Kidney (tissue), 14 donors: ENCODE measurements around the gene IREB2. TPM values are rescaled to one million over a fixed set of nuclear protein-coding genes. Genes with fewer than 3 reads are reported as not detected.

Source experiments
- DNase-seq, 5 donors: peaks; one replicate each; pipeline ENCODE4 v3.0.0-alpha.2; 2013 to 2020
- FAIRE-seq: peaks from 2 replicates; lab custom pipeline; 2012; peaks lifted over from hg19 to GRCh38; lab: Jason Lieb, UNC
- H3K27ac ChIP-seq, 2 donors: one replicate each; pipeline ENCODE4 v1.7.0; 2013; ENCODE audit warnings: low read depth in 2 of 2, low read length in 2 of 2, inconsistent platforms in 1 of 2
- H3K27me3 ChIP-seq: one replicate; pipeline ENCODE4 v1.7.1; 2013; ENCODE audit warnings: low read length, inconsistent platforms; ENCODE audit not compliant: control insufficient read depth, insufficient read depth
- H3K36me3 ChIP-seq, 3 donors: one replicate each; pipeline versions ENCODE4 v1.7.0 to v1.7.1; 2013; ENCODE audit warnings: low read length in 3 of 3, control low read depth in 1 of 3, inconsistent platforms in 1 of 3; ENCODE audit not compliant: insufficient read depth in 3 of 3, control insufficient read depth in 2 of 3
- H3K4me1 ChIP-seq, 3 donors: one replicate each; pipeline versions ENCODE4 v1.7.0 to v1.7.1; 2013; ENCODE audit warnings: low read length in 3 of 3, inconsistent platforms in 1 of 3, low read depth in 1 of 3; ENCODE audit not compliant: control insufficient read depth in 2 of 3, insufficient read depth in 2 of 3
- H3K4me3 ChIP-seq, 3 donors: one replicate each; pipeline versions ENCODE4 v1.7.0 to v1.8.1; 2013; ENCODE audit warnings: low read length in 3 of 3, control low read depth in 1 of 3, inconsistent platforms in 1 of 3
- H3K9ac ChIP-seq, 3 donors: one replicate each; pipeline versions ENCODE4 v1.7.0 to v1.7.1; 2013; ENCODE audit warnings: low read length in 3 of 3, control low read depth in 1 of 3, inconsistent platforms in 1 of 3
- H3K9me3 ChIP-seq, 3 donors: one replicate each; pipeline versions ENCODE4 v1.7.0 to v1.7.1; 2013; ENCODE audit warnings: low read length in 3 of 3, control low read depth in 1 of 3, inconsistent platforms in 1 of 3; ENCODE audit not compliant: control insufficient read depth in 2 of 3, insufficient read depth in 1 of 3
- CTCF ChIP-seq: IDR thresholded peaks from 3 replicates; pipeline ENCODE4 v1.5.1; 2012; ENCODE audit warnings: mild to moderate bottlenecking, moderate library complexity, borderline replicate concordance; ENCODE audit not compliant: insufficient read depth; ENCODE audit errors: extremely low read depth
- intact Hi-C: fragments of 100-400 bp; cut with DNase I; formaldehyde crosslinking; loops from one replicate; pipeline ENCODE4 v1.11.1; 2022
- polyA plus RNA-seq: library from polyadenylated mRNA; stranded (reverse); fragments of 350-450 nt; fragmentation: Illumina TruSeq; extraction: RNeasy Lipid Tissue Mini Kit (QIAGEN cat#74804); gene quantifications from one replicate; pipeline ENCODE4 v1.2.3, GENCODE V29; 2014; ENCODE audit warnings: low read depth, low replicate concordance; ENCODE audit not compliant: insufficient read depth
- total RNA-seq: library from RNA; stranded (reverse); fragmentation: NEBNext Ultra II Directional; extraction: Animal tissue kit (Norgen Biotek cat#: 25700); gene quantifications from one replicate; pipeline ENCODE4 v1.2.1, GENCODE V29; 2021
- donor health status: control.
- donor health status: control.
- donor health status: control.
- donor health status: control.
- donor health status: control.
- donor health status: DM: yes; HTN: yes; CAD: no.
- donor health status: Normal renal cell carcinoma (clear cell type).

Gene IREB2
- total and polyA plus RNA-seq, 2 donors from 2014 or later = 8.3 to 48.7 TPM

DNA sequence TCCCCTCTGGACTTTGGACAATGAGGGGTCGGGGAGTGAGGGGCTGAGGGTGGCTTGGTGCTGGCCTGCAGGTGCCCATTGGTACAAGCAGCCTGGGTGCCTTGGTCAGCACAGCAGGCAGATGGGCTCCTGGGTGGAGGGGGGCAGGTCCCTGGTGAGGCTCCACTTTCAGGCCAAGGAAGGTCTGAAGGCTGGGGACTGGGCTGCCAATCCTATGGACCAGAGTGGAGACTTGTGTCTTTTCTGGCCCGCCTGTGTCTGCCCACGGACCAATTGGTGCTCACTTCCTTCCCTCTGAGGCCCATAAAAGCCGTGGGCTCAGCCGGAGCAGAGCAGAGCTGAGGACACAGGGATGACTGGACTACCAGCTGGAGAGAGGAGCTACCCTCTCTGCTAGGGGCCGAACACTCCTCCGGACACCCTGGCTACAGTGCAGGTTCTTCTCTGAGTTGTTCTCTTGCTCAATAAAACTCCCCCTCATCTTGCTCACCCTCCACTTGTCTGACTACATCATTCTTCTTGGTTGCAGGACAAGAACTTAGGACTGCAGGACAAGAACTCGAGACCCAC is 31.9 kb upstream of the IREB2 start:
- FAIRE-seq = no peak

DNA sequence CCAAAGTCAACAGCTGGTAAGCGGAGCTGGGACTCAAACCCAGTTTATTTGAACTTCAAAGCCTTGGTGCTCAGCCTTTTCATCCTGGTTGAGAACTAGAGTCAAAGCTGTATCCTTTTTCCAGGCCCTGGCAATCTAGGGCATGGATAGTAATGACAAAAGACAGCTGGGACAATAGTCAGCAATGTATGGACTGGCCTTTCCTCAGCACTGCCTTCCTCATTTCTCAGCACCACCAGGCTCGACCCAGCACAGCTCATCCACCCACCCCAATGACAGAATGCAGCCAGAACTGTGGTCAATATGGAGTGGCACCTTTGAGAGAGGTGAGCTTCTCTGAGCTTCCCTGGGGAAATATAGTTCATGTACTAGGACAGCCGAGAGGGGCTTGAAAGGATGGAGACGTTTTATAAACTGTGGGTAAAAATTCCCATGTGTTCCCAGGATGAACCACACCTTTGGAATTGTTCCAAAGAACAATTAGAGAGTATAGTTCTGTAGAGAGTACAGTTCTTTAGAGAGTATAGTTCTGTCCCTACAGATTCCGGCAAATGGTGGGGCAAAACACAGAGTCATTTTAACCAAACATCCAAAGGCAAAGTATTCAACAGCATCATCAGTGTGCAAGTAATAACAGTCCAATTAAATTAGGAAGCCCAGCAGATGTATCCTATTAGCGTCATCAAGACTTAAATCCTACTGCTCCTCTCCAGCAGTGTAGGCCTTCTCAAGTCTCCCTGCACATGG is 30.2 kb upstream of the IREB2 start:
- TF ChIP-seq CTCF = no peak
- DNase-seq (peak in 1 of 5 donors; percentile 37), FAIRE-seq (no peak)
- Histone ChIP-seq H3K4me3 (no peak overlapping the region), H3K36me3 (no peaks in the 10 kb centered on the region), H3K27ac (no peak overlapping the region), H3K4me1 (no peaks in the 10 kb centered on the region), H3K9me3 (no peaks in the 10 kb centered on the region), H3K9ac (no peak overlapping the region), H3K27me3 (no peaks in the 10 kb centered on the region)
- intact Hi-C loops = no loop called here

More for the DNA sequence above, 31.9 kb upstream of the IREB2 start:
- H3K27ac ChIP-seq = no peak overlapping the region
- intact Hi-C loops = no loop called here
- no peaks in the 10 kb centered on the region for H3K4me1 ChIP-seq
- no peak for TF ChIP-seq CTCF
- no peak overlapping the region for H3K9ac ChIP-seq
- no peak for DNase-seq
- no peaks in the 10 kb centered on the region for H3K36me3 ChIP-seq
- H3K9me3 ChIP-seq = no peaks in the 10 kb centered on the region
- no peaks in the 10 kb centered on the region for H3K27me3 ChIP-seq
- H3K4me3 ChIP-seq = no peak overlapping the region

- Histone ChIP-seq H3K4me1 (no peaks in the 10 kb centered on the region), H3K36me3 (no peaks in the 10 kb centered on the region), H3K4me3 (no peak overlapping the region), H3K27me3 (no peaks in the 10 kb centered on the region), H3K9ac (no peak overlapping the region), H3K9me3 (no peaks in the 10 kb centered on the region), H3K27ac (no peak overlapping the region)
- no peak for FAIRE-seq
- no peak for TF ChIP-seq CTCF
- intact Hi-C loops = no loop called here
- DNase-seq = no peak
Observed at GRCh38 chr15:78408355-78408640, 29.7 kb upstream of the IREB2 start.
